Heart right ventricle (tissue), 16 donors: ENCODE results near the gene ARID4A. TPM values are rescaled to one million over a fixed set of nuclear protein-coding genes. Genes with fewer than 3 reads are reported as not detected.

Experiments
- ATAC-seq, 8 donors: fragments of 200-7000 bp; cut with Tn5 transposase; one replicate each; pipeline ENCODE4 v1.9.1; 2020; ENCODE audit warnings: mild to moderate bottlenecking in 8 of 8, moderate library complexity in 8 of 8, moderate number of reproducible peaks in 1 of 8
- DNase-seq, 2 donors: peaks; one replicate each; pipeline ENCODE4 v3.0.0-alpha.2; 2020
- H3K27ac ChIP-seq, 10 donors: fragments of 200-600 bp; sonication (generic) in 2 of 10; one replicate each; pipeline versions ENCODE4 v1.5.0 to v1.8.0; 2020 to 2022; ENCODE audit warnings: mild to moderate bottlenecking in 3 of 10
- H3K27me3 ChIP-seq, 7 donors: fragments of 200-600 bp; one replicate each; pipeline ENCODE4 v1.8.0; 2021 to 2022; ENCODE audit warnings: mild to moderate bottlenecking in 2 of 7
- H3K36me3 ChIP-seq, 9 donors: fragments of 200-600 bp; sonication (generic) in 1 of 9; one replicate each; pipeline versions ENCODE4 v1.5.0 to v1.8.0; 2020 to 2022; ENCODE audit warnings: mild to moderate bottlenecking in 2 of 9
- H3K4me1 ChIP-seq, 9 donors: fragments of 200-600 bp; sonication (generic) in 1 of 9; one replicate each; pipeline versions ENCODE4 v1.5.0 to v1.8.0; 2020 to 2022; ENCODE audit warnings: mild to moderate bottlenecking in 4 of 9
- H3K4me3 ChIP-seq, 10 donors: fragments of 200-600 bp; sonication (generic) in 2 of 10; one replicate each; pipeline versions ENCODE4 v1.5.0 to v1.8.0; 2020 to 2022; ENCODE audit warnings: mild to moderate bottlenecking in 7 of 10, moderate library complexity in 2 of 10
- H3K9me3 ChIP-seq, 11 donors: fragments of 200-600 bp in 10 of 11; sonication (generic) in 2 of 11; one replicate each; pipeline versions ENCODE4 v1.5.0 to v1.8.0; 2013 to 2022; ENCODE audit warnings: mild to moderate bottlenecking in 2 of 11, control low read depth in 1 of 11, moderate library complexity in 1 of 11
- WGBS, 2 donors: extraction: QIAGEN DNeasy Blood & Tissue Kit; methylation state at CpG; one replicate each; pipeline ENCODE4 v1.1.7; 2013; ENCODE audit warnings: inconsistent platforms in 1 of 2; 5-methylcytosine and 5-hydroxymethylcytosine counted together
- intact Hi-C, 10 donors: fragments of 100-400 bp; cut with DNase I; formaldehyde crosslinking; loops; one replicate each; pipeline versions ENCODE4 v1.11.1 to v1.14.2; 2022
- polyA plus RNA-seq, 2 donors: library from polyadenylated mRNA; stranded (reverse); fragments of 200-250 nt; gene quantifications; one replicate each; pipeline ENCODE4 v1.2.3, GENCODE V29; 2013
- total RNA-seq, 10 donors: library from RNA; stranded (reverse); fragmentation: NEBNext Ultra II Directional in 3 of 10; extraction: Animal tissue kit (Norgen Biotek cat#: 25700) in 3 of 10; gene quantifications; one replicate each; pipeline versions ENCODE4 v1.2.1 to v1.2.4, GENCODE V29; 2021 to 2023
- TF ChIP-seq, protein P1 (sequence below), 9 donors: fragments of 200-600 bp; sonication (generic) in 2 of 9; IDR thresholded peaks; one replicate each; pipeline versions ENCODE4 v1.5.0 to v1.8.0; 2021 to 2022; ENCODE audit warnings: antibody characterized with exemption in 9 of 9, mild to moderate bottlenecking in 5 of 9, moderate library complexity in 1 of 9
- donor health status: Arrhythmogenic right ventricular cardiomyopathy.
- donor health status: ischemic (EF 13 %, LVEDD 7.1; RV severe dilation, severe dysfunction).
- donor health status: healthy with polysubstance abuse.
- donor health status: DM: no; HTN: yes; CAD: no.
- donor health status: DM: no; HTN: no; CAD: no.
- donor health status: ischemic (EF 25% LVEDD 6.9; RV normal size, moderate dysfunction).
- donor health status: ischemic (EF 25% LVEDD 5.7; RV mildly dilated, moderate dysfunction).
- donor health status: healthy.
- donor health status: DM: yes; HTN: yes; CAD: no.
- donor health status: Ischemic cardiomyopathy.
- donor health status: ischemic (EF 35%, LVEDD 5.7; RV mildly dilated, moderate dysfunction).
- donor health status: nonischemic (EF 11% LVEDD 7.7; RV severe dilation, severe dysfunction).
- donor health status: DM: yes; HTN: yes; CAD: no.
- donor health status: PGD.
- donor health status: ischemic (EF 29% LVEDD 5.4; RV normal size, mild dysfunction).
- donor health status: nonischemic (EF 23%, LVEDD 6.1; RV moderate dilation, normal function).

ARID4A gene
- total and polyA plus RNA-seq, 12 donors: 2.7 to 19.1 (median 17.3) TPM

- TF ChIP-seq, protein P1, sequence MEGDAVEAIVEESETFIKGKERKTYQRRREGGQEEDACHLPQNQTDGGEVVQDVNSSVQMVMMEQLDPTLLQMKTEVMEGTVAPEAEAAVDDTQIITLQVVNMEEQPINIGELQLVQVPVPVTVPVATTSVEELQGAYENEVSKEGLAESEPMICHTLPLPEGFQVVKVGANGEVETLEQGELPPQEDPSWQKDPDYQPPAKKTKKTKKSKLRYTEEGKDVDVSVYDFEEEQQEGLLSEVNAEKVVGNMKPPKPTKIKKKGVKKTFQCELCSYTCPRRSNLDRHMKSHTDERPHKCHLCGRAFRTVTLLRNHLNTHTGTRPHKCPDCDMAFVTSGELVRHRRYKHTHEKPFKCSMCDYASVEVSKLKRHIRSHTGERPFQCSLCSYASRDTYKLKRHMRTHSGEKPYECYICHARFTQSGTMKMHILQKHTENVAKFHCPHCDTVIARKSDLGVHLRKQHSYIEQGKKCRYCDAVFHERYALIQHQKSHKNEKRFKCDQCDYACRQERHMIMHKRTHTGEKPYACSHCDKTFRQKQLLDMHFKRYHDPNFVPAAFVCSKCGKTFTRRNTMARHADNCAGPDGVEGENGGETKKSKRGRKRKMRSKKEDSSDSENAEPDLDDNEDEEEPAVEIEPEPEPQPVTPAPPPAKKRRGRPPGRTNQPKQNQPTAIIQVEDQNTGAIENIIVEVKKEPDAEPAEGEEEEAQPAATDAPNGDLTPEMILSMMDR (IDR thresholded peaks at IDR 0.05): no peak
- Histone ChIP-seq H3K36me3 (peaks cover 0 to 98% (median 21%) of the 10 kb centered on the region in 9 donors), H3K4me3 (no peak overlapping the region), H3K9me3 (no peaks in the 10 kb centered on the region), H3K27ac (no peak overlapping the region), H3K27me3 (no peaks in the 10 kb centered on the region), H3K4me1 (peaks cover 0 to 6% (median 0%) of the 10 kb centered on the region in 9 donors)
- intact Hi-C loops: loop anchor here in 1 of 10 donors (10.0 kb wide), 1 partner anchor 56 kb away; no protein-coding TSS in a partner anchor
- WGBS, 2 donors: 81 to 86% methylated on average over 2 of the region's 2 CpGs
- ATAC-seq (no peak), DNase-seq (no peak)
Observed at GRCh38 chr14:58309086-58309485, 10.7 kb downstream of the ARID4A start.

DNA sequence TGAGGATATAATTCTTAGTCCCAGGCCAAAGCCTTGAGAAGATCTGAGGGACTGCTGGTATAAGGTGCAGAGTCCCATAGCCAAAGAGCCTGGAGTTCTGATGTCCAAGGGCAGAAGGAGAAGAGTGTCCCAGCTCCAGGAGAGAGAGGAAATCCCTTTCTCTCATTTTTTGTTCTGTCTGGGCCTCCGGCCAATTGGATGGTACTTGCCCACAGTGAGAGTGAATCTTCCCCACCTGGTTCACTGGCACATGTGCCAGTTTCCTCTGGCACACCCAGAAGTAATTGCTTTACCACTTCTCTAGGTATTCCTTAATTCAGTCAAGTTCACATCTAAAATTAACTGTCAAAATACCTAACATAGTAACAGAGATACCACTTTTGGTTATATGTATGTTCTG is 15.3 kb downstream of the ARID4A start:
- no peak for ATAC-seq
- H3K36me3 ChIP-seq: peaks cover 0 to 96% (median 19%) of the 10 kb centered on the region in 9 donors

GRCh38 chr14:58315606-58316005 is 17.3 kb downstream of the ARID4A start:
- Histone ChIP-seq H3K4me3 (no peak overlapping the region), H3K27ac (no peak overlapping the region), H3K27me3 (no peaks in the 10 kb centered on the region), H3K4me1 (no peaks in the 10 kb centered on the region), H3K36me3 (peaks cover 0 to 98% (median 32%) of the 10 kb centered on the region in 9 donors), H3K9me3 (no peaks in the 10 kb centered on the region)
- intact Hi-C loops: no loop called here
- WGBS, 2 donors: 96 to 100% methylated on average over 1 of the region's 1 CpG
- TF ChIP-seq, protein P1 (IDR thresholded peaks at IDR 0.05): no peak
- ATAC-seq (no peak), DNase-seq (no peak)

More for the DNA sequence above, 15.3 kb downstream of the ARID4A start:
- H3K9me3 ChIP-seq: no peaks in the 10 kb centered on the region
- no peaks in the 10 kb centered on the region for H3K27me3 ChIP-seq
- H3K4me3 ChIP-seq: no peak overlapping the region
- 75 to 82% methylated on average over 1 of the region's 1 CpG for WGBS, 2 donors
- peaks cover 0 to 4% (median 0%) of the 10 kb centered on the region in 9 donors for H3K4me1 ChIP-seq
- no peak overlapping the region for H3K27ac ChIP-seq
- intact Hi-C loops: no loop called here
- no peak for DNase-seq
- TF ChIP-seq, protein P1 (IDR thresholded peaks at IDR 0.05): no peak

DNA sequence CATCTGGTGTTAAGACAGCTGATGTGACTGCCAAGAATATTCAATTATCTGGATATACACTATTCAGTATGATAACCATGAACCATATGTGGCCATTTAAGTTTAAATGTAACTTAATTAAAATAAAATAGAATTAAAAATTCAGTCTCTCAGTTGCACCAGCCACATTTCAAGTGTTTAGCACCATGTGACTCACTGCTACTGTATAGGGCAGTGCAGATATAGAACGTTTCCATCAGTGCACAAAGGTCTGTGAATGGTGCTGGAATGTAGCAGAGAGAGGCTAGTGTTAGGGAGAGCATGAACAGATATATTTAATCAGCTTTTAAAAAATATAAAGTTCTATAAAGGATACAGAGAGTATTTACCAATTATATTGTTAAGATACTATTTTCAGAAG is 28.7 kb downstream of the ARID4A start:
- intact Hi-C loops: loop anchor here in 1 of 10 donors (5.0 kb wide), 1 partner anchor 635 kb away; no protein-coding TSS in a partner anchor
- no peaks in the 10 kb centered on the region for H3K27me3 ChIP-seq
- H3K27ac ChIP-seq: no peak overlapping the region
- 43 to 52% methylated on average over 1 of the region's 1 CpG for WGBS, 2 donors
- TF ChIP-seq, protein P1 (IDR thresholded peaks at IDR 0.05): no peak
- H3K36me3 ChIP-seq: peaks cover 0 to 90% (median 44%) of the 10 kb centered on the region in 9 donors
- peaks cover 0 to 16% (median 10%) of the 10 kb centered on the region in 9 donors for H3K4me1 ChIP-seq
- H3K4me3 ChIP-seq: no peak overlapping the region
- ATAC-seq: no peak
- H3K9me3 ChIP-seq: no peaks in the 10 kb centered on the region
- DNase-seq: no peak
